Measurements from ENCODE around the gene NTPCR.

DNA sequence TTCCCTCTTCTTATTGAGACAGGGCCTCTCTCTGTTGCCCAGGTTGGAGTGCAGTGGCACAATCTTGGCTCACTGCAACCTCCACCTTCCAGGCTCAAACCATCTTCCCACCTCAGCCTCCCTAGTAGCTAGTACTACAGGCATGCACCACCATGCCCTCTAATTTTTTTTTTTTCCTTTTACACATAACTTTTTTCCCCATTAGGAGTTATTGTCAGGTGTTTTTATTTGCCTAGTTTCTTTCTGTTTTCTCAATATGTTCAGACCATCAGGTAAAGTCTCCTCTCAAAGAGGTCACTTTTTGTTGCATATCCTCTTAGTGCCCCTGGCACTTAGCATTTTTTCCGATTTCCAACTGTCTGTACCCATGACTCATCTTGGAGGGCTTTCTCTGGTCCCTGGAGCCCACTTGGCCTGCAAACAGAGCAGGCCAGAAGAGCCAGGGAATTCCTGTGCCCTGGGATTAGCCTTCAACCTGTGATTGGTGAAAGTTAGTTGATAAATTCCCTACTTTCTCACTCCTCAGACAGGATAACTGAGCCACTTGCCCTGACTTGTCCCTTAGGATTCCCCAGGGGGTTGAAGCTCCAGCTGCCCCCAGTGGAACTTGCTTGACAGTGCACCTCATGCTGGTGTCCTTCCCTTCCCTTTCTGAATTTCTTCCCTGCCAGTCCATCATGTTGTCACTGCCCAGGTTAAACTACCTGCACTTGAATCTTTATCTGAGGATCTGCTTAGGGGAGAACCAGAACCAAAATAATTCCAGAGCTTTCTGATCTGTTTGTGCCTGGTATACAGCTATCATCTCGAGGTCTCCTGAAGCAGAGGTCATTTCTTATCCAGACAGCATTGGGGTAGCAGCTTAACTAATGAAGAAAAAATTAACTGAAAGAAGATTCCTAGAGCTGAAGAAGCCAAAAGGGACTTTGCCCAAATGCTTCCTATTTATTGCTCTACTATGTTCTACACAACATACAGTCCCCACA lies 2.4 kb downstream of the NTPCR start:
- TF ChIP-seq, protein P1, sequence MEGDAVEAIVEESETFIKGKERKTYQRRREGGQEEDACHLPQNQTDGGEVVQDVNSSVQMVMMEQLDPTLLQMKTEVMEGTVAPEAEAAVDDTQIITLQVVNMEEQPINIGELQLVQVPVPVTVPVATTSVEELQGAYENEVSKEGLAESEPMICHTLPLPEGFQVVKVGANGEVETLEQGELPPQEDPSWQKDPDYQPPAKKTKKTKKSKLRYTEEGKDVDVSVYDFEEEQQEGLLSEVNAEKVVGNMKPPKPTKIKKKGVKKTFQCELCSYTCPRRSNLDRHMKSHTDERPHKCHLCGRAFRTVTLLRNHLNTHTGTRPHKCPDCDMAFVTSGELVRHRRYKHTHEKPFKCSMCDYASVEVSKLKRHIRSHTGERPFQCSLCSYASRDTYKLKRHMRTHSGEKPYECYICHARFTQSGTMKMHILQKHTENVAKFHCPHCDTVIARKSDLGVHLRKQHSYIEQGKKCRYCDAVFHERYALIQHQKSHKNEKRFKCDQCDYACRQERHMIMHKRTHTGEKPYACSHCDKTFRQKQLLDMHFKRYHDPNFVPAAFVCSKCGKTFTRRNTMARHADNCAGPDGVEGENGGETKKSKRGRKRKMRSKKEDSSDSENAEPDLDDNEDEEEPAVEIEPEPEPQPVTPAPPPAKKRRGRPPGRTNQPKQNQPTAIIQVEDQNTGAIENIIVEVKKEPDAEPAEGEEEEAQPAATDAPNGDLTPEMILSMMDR (IDR thresholded peaks at IDR 0.05) = peak in 2 of 3 experiments; percentile 16 to 18
- TF ChIP-seq POLR2AphosphoS5 (IDR thresholded peaks at IDR 0.05; ENCODE audit: insufficient read depth in 1 of 2, low read depth in 1 of 2) = no peak

Data from vagina (tissue), 2 donors.